Femur (tissue), 1 donor: Measurements from ENCODE around the gene ZFC3H1.
A peak's percentile ranks its signal among the peaks of the same experiment; 100 is the strongest.

Experiments used
- DNase-seq: peaks from one replicate; pipeline ENCODE4 v3.0.0-alpha.2; 2017

Gene ZFC3H1

GRCh38 chr12:71627438-71628002 lies 36.1 kb downstream of the ZFC3H1 start:
- no peak for DNase-seq

GRCh38 chr12:71626768-71627167 lies 36.9 kb downstream of the ZFC3H1 start:
- DNase-seq = no peak

GRCh38 chr12:71626098-71626497 lies 37.5 kb downstream of the ZFC3H1 start:
- no peak for DNase-seq

GRCh38 chr12:71625476-71625875 lies 38.2 kb downstream of the ZFC3H1 start:
- no peak for DNase-seq

GRCh38 chr12:71621938-71622337 lies 41.7 kb downstream of the ZFC3H1 start:
- DNase-seq = no peak

- no peak for DNase-seq
These were observed 53.4 kb downstream of the ZFC3H1 start for GRCh38 chr12:71610031-71610795.

GRCh38 chr12:71607494-71608330 lies 55.9 kb downstream of the ZFC3H1 start:
- no peak for DNase-seq

GRCh38 chr12:71605039-71605438 lies 58.6 kb downstream of the ZFC3H1 start:
- DNase-seq = no peak

- no peak for DNase-seq
These were observed 60.7 kb downstream of the ZFC3H1 start for GRCh38 chr12:71602761-71603577.

- DNase-seq = no peak
These were observed 62.1 kb downstream of the ZFC3H1 start for GRCh38 chr12:71601546-71601945.

- no peak for DNase-seq
These were observed 64.4 kb downstream of the ZFC3H1 start for GRCh38 chr12:71599210-71599609.

- DNase-seq = peak; percentile 21
These were observed 69.3 kb downstream of the ZFC3H1 start for GRCh38 chr12:71594214-71594948.

GRCh38 chr12:71592841-71593240 lies 70.8 kb downstream of the ZFC3H1 start:
- no peak for DNase-seq

GRCh38 chr12:71591601-71592000 lies 72.0 kb downstream of the ZFC3H1 start:
- no peak for DNase-seq

GRCh38 chr12:71589478-71589881 lies 74.2 kb downstream of the ZFC3H1 start:
- DNase-seq = no peak

GRCh38 chr12:71587012-71587411 lies 76.6 kb downstream of the ZFC3H1 start:
- no peak for DNase-seq

- DNase-seq = no peak
These were observed 78.4 kb downstream of the ZFC3H1 start for GRCh38 chr12:71585218-71585617.

GRCh38 chr12:71584356-71584755 lies 79.3 kb downstream of the ZFC3H1 start:
- no peak for DNase-seq

- no peak for DNase-seq
These were observed 80.7 kb downstream of the ZFC3H1 start for GRCh38 chr12:71582925-71583324.

GRCh38 chr12:71581206-71581605 lies 82.4 kb downstream of the ZFC3H1 start:
- no peak for DNase-seq

GRCh38 chr12:71578694-71579258 lies 84.9 kb downstream of the ZFC3H1 start:
- no peak for DNase-seq

GRCh38 chr12:71576496-71576895 lies 87.2 kb downstream of the ZFC3H1 start:
- peak; percentile 28 for DNase-seq
